ENCODE measurements around the gene ST7L.

GRCh38 chr1:112544011-112544688 is 74.8 kb downstream of the ST7L start:
- TF ChIP-seq, protein P1, sequence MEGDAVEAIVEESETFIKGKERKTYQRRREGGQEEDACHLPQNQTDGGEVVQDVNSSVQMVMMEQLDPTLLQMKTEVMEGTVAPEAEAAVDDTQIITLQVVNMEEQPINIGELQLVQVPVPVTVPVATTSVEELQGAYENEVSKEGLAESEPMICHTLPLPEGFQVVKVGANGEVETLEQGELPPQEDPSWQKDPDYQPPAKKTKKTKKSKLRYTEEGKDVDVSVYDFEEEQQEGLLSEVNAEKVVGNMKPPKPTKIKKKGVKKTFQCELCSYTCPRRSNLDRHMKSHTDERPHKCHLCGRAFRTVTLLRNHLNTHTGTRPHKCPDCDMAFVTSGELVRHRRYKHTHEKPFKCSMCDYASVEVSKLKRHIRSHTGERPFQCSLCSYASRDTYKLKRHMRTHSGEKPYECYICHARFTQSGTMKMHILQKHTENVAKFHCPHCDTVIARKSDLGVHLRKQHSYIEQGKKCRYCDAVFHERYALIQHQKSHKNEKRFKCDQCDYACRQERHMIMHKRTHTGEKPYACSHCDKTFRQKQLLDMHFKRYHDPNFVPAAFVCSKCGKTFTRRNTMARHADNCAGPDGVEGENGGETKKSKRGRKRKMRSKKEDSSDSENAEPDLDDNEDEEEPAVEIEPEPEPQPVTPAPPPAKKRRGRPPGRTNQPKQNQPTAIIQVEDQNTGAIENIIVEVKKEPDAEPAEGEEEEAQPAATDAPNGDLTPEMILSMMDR (IDR thresholded peaks at IDR 0.05), result no peak
- TF ChIP-seq POLR2A (IDR thresholded peaks at IDR 0.05), result no peak
- no peak for TF ChIP-seq EP300 (IDR thresholded peaks at IDR 0.05)
- TF ChIP-seq POLR2AphosphoS5 (IDR thresholded peaks at IDR 0.05), result no peak

Measured in upper lobe of left lung (tissue), 4 donors.